Endothelial cell of umbilical vein (primary cell): ENCODE measurements around the gene LDB3. TPM values are rescaled to one million over a fixed set of nuclear protein-coding genes. Genes with fewer than 3 reads are reported as not detected.

Source experiments
- BruUV-seq: library from RNA; stranded (reverse); fragments of 400-500 nt; replicated peaks from 2 replicates; lab custom pipeline; 2021; lab: Mats Ljungman, UMichigan
- CTCF ChIA-PET: fragments of 300-600, 350-600 bp; sonication (Branson Sonifier 250); formaldehyde crosslinking; loops from one replicate; lab custom pipeline; 2021; ENCODE audit warnings: antibody characterized with exemption, inconsistent platforms; lab: Charles Lee
- POLR2A ChIA-PET: fragments of 300-600, 350-600 bp; sonication (Branson Sonifier 250); formaldehyde crosslinking; loops from one replicate; lab custom pipeline; 2021; ENCODE audit warnings: antibody characterized with exemption, inconsistent platforms; lab: Charles Lee
- DNase-seq: peaks from one replicate; pipeline ENCODE4 v3.0.0-alpha.2; 2011; ENCODE audit warnings: low read depth, low spot score
- FAIRE-seq: peaks from 2 replicates; lab custom pipeline; 2011; peaks lifted over from hg19 to GRCh38; lab: Jason Lieb, UNC
- H2AFZ ChIP-seq: 2 replicates; pipeline ENCODE4 v1.6.0; 2012; ENCODE audit warnings: low read depth, low read length, control low read depth, inconsistent platforms
- H3K27ac ChIP-seq: 2 replicates; pipeline ENCODE4 v1.5.1; 2011; ENCODE audit warnings: low read depth, mild to moderate bottlenecking, control low read depth, low read length, moderate library complexity; ENCODE audit not compliant: insufficient read depth
- H3K27me3 ChIP-seq, 2 experiments: 2 replicates each; pipeline versions ENCODE4 v1.6.0 to v1.6.1; 2011; ENCODE audit warnings: low read length in 2 of 2, mixed read lengths in 1 of 2; ENCODE audit not compliant: control insufficient read depth in 2 of 2, insufficient read depth in 2 of 2
- H3K36me3 ChIP-seq, 2 experiments: 2 replicates in 1 of 2; 3 replicates in 1 of 2; pipeline ENCODE4 v1.5.1; 2011; ENCODE audit warnings: low read length in 2 of 2, mild to moderate bottlenecking in 1 of 2, moderate library complexity in 1 of 2; ENCODE audit not compliant: control insufficient read depth in 2 of 2, insufficient read depth in 2 of 2; ENCODE audit errors: extremely low read depth in 1 of 2
- H3K4me1 ChIP-seq: 3 replicates; pipeline ENCODE4 v1.5.1; 2011; ENCODE audit warnings: mild to moderate bottlenecking, low read length; ENCODE audit not compliant: control insufficient read depth, insufficient read depth; ENCODE audit errors: extremely low read depth
- H3K4me2 ChIP-seq: 2 replicates; pipeline ENCODE4 v1.6.1; 2011; ENCODE audit warnings: low read length, control low read depth, mixed read lengths; ENCODE audit not compliant: insufficient read depth
- H3K4me3 ChIP-seq, 3 experiments: fragments of 200-600 bp in 1 of 3; sonication (generic), shearing (Covaris generic) in 1 of 3; replicated peaks in 1 of 3; 2 replicates each; pipeline ENCODE4 v1.5.1; 2011 to 2016; ENCODE audit warnings: control low read depth in 3 of 3, low read length in 3 of 3, mild to moderate bottlenecking in 2 of 3, inconsistent platforms in 1 of 3, low read depth in 1 of 3, moderate library complexity in 1 of 3; ENCODE audit not compliant: insufficient read depth in 1 of 3
- H3K79me2 ChIP-seq: 2 replicates; pipeline ENCODE4 v1.6.0; 2012; ENCODE audit warnings: low read length, inconsistent platforms; ENCODE audit not compliant: control insufficient read depth, insufficient read depth
- H3K9ac ChIP-seq: replicated peaks from 2 replicates; pipeline ENCODE3; 2011; ENCODE audit warnings: low read length, control low read depth; ENCODE audit not compliant: insufficient read depth; ENCODE audit errors: extremely low read depth
- H3K9me1 ChIP-seq: replicated peaks from 3 replicates; pipeline ENCODE4 v1.6.0; 2011; ENCODE audit warnings: mild to moderate bottlenecking, low read length; ENCODE audit not compliant: control insufficient read depth, insufficient read depth; ENCODE audit errors: extremely low read depth
- H3K9me3 ChIP-seq: replicated peaks from 2 replicates; pipeline ENCODE4 v1.5.1; 2012; ENCODE audit warnings: low read length, inconsistent platforms; ENCODE audit not compliant: control insufficient read depth, insufficient read depth
- H4K20me1 ChIP-seq: replicated peaks from 2 replicates; pipeline ENCODE3; 2011; ENCODE audit warnings: mild to moderate bottlenecking, low read length; ENCODE audit not compliant: control insufficient read depth, insufficient read depth; ENCODE audit errors: extremely low read depth
- CTCF ChIP-seq, 2 donors: IDR thresholded peaks; 1 replicate in 1 of 2; 2 replicates in 1 of 2; pipeline ENCODE4 v1.5.1; 2011; ENCODE audit warnings: low read length in 2 of 2, mild to moderate bottlenecking in 2 of 2, moderate library complexity in 2 of 2, control low read depth in 1 of 2, inconsistent platforms in 1 of 2, low read depth in 1 of 2; ENCODE audit not compliant: insufficient read depth in 1 of 2; ENCODE audit errors: extremely low read depth in 1 of 2
- EZH2 ChIP-seq: IDR thresholded peaks from 2 replicates; pipeline ENCODE4 v1.6.1; 2012; ENCODE audit warnings: borderline replicate concordance, low read depth, mild to moderate bottlenecking, moderate library complexity, low read length, inconsistent platforms; ENCODE audit not compliant: severe bottlenecking
- FOS ChIP-seq: IDR thresholded peaks from 2 replicates; pipeline ENCODE4 v1.6.1; 2011; ENCODE audit warnings: mild to moderate bottlenecking, low read length, moderate library complexity, borderline replicate concordance; ENCODE audit not compliant: insufficient read depth
- GATA2 ChIP-seq: IDR thresholded peaks from 2 replicates; pipeline ENCODE4 v1.7.0; 2011; ENCODE audit warnings: low read depth, mild to moderate bottlenecking, moderate library complexity, mixed read lengths, low read length; ENCODE audit not compliant: insufficient read length, insufficient read depth
- JUN ChIP-seq: IDR thresholded peaks from 2 replicates; pipeline ENCODE4 v1.6.1; 2011; ENCODE audit warnings: borderline replicate concordance, low read depth; ENCODE audit not compliant: insufficient read length, insufficient read depth
- MAX ChIP-seq: IDR thresholded peaks from 2 replicates; pipeline ENCODE4 v1.6.1; 2011; ENCODE audit not compliant: insufficient read depth, insufficient read length
- MYC ChIP-seq: IDR thresholded peaks from one replicate; pipeline ENCODE4 v1.6.1; 2011; ENCODE audit warnings: mild to moderate bottlenecking, low read depth, low read length
- POLR2A ChIP-seq: IDR thresholded peaks from 2 replicates; pipeline ENCODE4 v1.6.1; 2012; ENCODE audit warnings: low read depth, mild to moderate bottlenecking, control low read depth, low read length
- POLR2AphosphoS5 ChIP-seq: IDR thresholded peaks from 2 replicates; pipeline ENCODE4 v1.6.1; 2012; ENCODE audit warnings: low read depth, mild to moderate bottlenecking, control low read depth, low read length, moderate library complexity; ENCODE audit not compliant: insufficient read depth
- dilution Hi-C: fragments of 300-500 bp; cut with MboI; formaldehyde crosslinking; loops from one replicate; pipeline ENCODE4 v1.15.0; 2019; ENCODE audit warnings: low sequenced_read_pairs; ENCODE audit not compliant: extremely low pct_ligation_motif_present
- intact Hi-C: fragments of 100-400 bp; cut with micrococcal nuclease; formaldehyde crosslinking; loops from one replicate; pipeline ENCODE4 v1.10.0; 2022
- polyA plus RNA-seq, 4 experiments: library from polyadenylated mRNA; depleted of rRNA in 3 of 4; stranded (reverse) in 3 of 4; unstranded in 1 of 4; fragments of >200 nt; gene quantifications; 2 replicates each; pipeline versions ENCODE4 v1.2.1 to v1.2.3, GENCODE V29; 2011 to 2012; ENCODE audit warnings: missing spikeins in 1 of 4
- total RNA-seq: library from RNA; stranded (reverse); gene quantifications from 2 replicates; pipeline ENCODE4 v1.2.3, GENCODE V29; 2021

Gene LDB3
- total and polyA plus RNA-seq, 2 donors (not counting 3 experiments of a cell fraction or from before 2014, with no cell fraction given), result not detected

- Histone ChIP-seq H2AFZ (no peak overlapping the region), H3K4me3 (no peak overlapping the region), H3K9ac (no peak overlapping the region), H4K20me1 (peaks cover 10% of the 10 kb centered on the region), H3K79me2 (no peaks in the 10 kb centered on the region), H3K36me3 (no peaks in the 10 kb centered on the region), H3K9me3 (peaks cover 2% of the 10 kb centered on the region), H3K27me3 (peaks cover 60 to 80% of the 10 kb centered on the region in 2 experiments), H3K4me2 (no peak overlapping the region), H3K4me1 (peaks cover 7% of the 10 kb centered on the region), H3K27ac (no peak overlapping the region), H3K9me1 (no peaks in the 10 kb centered on the region)
- ChIA-PET POLR2A (no interaction called here), CTCF (interaction anchor here (0.6 to 1.7 kb wide), 3 partner anchors 13 to 147 kb away, joined by 3 to 8 read pairs (median 3); no protein-coding TSS in a partner anchor)
- DNase-seq, result no peak
- BruUV-seq, result no TSS peak
- dilution Hi-C loops, result no loop called here
- intact Hi-C loops, result no loop called here
- no peak for FAIRE-seq
- TF ChIP-seq POLR2AphosphoS5, result no peak
- no peak for TF ChIP-seq FOS
- no peak for TF ChIP-seq POLR2A
- TF ChIP-seq MYC, result no peak
- no peak for TF ChIP-seq EZH2
- no peak for TF ChIP-seq MAX
- no peak for TF ChIP-seq JUN
- TF ChIP-seq GATA2, result no peak
- no peak for TF ChIP-seq CTCF (IDR thresholded peaks at IDR 0.05; ENCODE audit: extremely low read depth in 1 of 2, insufficient read depth in 1 of 2, low read depth in 1 of 2, low read length in 2 of 2)
Observed at GRCh38 chr10:86753051-86753450, 84.7 kb downstream of the LDB3 start.
